Bronchial epithelial cell (primary cell): ENCODE results near the gene EPHA4. TPM values are rescaled to one million over a fixed set of nuclear protein-coding genes. Genes with fewer than 3 reads are reported as not detected.
A peak's percentile ranks its signal among the peaks of the same experiment; 100 is the strongest.

Source experiments
- DNase-seq: peaks from one replicate; pipeline ENCODE4 v3.0.0-alpha.2; 2010; ENCODE audit warnings: low read depth
- FAIRE-seq: peaks from 2 replicates; lab custom pipeline; 2011; peaks lifted over from hg19 to GRCh38; lab: Jason Lieb, UNC
- H3K27me3 ChIP-seq: 2 replicates; pipeline ENCODE4 v1.5.1; 2011; ENCODE audit warnings: low read length; ENCODE audit not compliant: control insufficient read depth, insufficient read depth
- H3K36me3 ChIP-seq: 2 replicates; pipeline ENCODE4 v1.5.1; 2011; ENCODE audit warnings: low read length; ENCODE audit not compliant: control insufficient read depth, insufficient read depth
- H3K4me3 ChIP-seq: 2 replicates; pipeline ENCODE4 v1.5.1; 2011; ENCODE audit warnings: mild to moderate bottlenecking, low read depth, low read length, control low read depth
- total RNA-seq: library from RNA; depleted of rRNA; stranded (reverse); fragments of >200 nt; gene quantifications from 2 replicates; pipeline ENCODE4 v1.2.1, GENCODE V29; 2014
- TF ChIP-seq, protein P1 (sequence below): IDR thresholded peaks from 2 replicates; pipeline ENCODE4 v1.5.1; 2011; ENCODE audit warnings: mild to moderate bottlenecking, moderate library complexity, low read length, control low read depth, inconsistent platforms; ENCODE audit not compliant: insufficient read depth, severe bottlenecking

Gene EPHA4
- total RNA-seq, 1 donor from 2014 or later: 6.1 TPM

DNA sequence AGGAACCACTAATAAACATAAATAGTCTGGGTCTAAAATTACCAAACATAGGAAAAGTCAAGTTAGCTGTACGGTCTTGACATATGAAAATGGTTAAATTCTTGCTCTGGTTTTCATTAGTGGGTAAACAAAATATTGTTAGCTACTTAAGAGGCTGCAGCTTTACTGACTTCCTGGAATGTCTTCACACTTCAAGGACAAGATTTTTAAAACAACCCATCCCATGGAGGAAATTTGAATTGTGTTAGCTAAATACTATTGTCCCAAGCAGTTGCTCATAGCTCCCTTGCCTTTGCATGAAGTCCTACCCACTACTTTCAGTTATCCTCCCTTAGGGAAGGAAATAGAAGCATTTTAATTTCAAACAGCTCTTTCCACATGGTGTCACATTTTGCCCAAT lies 128.5 kb downstream of the EPHA4 start:
- TF ChIP-seq, protein P1, sequence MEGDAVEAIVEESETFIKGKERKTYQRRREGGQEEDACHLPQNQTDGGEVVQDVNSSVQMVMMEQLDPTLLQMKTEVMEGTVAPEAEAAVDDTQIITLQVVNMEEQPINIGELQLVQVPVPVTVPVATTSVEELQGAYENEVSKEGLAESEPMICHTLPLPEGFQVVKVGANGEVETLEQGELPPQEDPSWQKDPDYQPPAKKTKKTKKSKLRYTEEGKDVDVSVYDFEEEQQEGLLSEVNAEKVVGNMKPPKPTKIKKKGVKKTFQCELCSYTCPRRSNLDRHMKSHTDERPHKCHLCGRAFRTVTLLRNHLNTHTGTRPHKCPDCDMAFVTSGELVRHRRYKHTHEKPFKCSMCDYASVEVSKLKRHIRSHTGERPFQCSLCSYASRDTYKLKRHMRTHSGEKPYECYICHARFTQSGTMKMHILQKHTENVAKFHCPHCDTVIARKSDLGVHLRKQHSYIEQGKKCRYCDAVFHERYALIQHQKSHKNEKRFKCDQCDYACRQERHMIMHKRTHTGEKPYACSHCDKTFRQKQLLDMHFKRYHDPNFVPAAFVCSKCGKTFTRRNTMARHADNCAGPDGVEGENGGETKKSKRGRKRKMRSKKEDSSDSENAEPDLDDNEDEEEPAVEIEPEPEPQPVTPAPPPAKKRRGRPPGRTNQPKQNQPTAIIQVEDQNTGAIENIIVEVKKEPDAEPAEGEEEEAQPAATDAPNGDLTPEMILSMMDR: no peak
- H3K27me3 ChIP-seq: no peaks in the 10 kb centered on the region

DNA sequence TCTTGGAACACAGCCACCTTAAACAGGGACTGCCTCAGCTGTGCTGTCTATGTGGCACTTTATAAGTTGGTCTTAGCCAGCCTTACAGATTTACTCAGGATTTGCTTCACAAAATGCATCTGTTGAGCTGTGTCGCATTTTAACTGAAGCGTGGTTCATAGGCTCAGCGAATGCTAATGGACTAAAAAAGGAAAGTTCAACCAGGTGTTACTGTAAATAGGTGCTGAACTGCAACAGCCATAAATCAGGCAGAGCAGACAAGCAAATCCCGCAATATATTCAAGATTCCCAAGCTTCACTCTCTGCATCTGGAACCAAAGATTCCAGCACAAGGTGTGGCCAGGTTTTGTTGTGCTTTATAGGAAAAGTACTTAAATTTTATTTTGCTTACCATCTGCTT lies 130.0 kb downstream of the EPHA4 start:
- Histone ChIP-seq H3K27me3 (no peaks in the 10 kb centered on the region), H3K36me3 (no peaks in the 10 kb centered on the region), H3K4me3 (no peak overlapping the region)
- DNase-seq (no peak), FAIRE-seq (peak; percentile 23)
- TF ChIP-seq, protein P1: no peak

More for the DNA sequence above, 128.5 kb downstream of the EPHA4 start:
- FAIRE-seq (no peak), DNase-seq (peak; percentile 2)
- Histone ChIP-seq H3K4me3 (no peak overlapping the region), H3K36me3 (no peaks in the 10 kb centered on the region)

DNA sequence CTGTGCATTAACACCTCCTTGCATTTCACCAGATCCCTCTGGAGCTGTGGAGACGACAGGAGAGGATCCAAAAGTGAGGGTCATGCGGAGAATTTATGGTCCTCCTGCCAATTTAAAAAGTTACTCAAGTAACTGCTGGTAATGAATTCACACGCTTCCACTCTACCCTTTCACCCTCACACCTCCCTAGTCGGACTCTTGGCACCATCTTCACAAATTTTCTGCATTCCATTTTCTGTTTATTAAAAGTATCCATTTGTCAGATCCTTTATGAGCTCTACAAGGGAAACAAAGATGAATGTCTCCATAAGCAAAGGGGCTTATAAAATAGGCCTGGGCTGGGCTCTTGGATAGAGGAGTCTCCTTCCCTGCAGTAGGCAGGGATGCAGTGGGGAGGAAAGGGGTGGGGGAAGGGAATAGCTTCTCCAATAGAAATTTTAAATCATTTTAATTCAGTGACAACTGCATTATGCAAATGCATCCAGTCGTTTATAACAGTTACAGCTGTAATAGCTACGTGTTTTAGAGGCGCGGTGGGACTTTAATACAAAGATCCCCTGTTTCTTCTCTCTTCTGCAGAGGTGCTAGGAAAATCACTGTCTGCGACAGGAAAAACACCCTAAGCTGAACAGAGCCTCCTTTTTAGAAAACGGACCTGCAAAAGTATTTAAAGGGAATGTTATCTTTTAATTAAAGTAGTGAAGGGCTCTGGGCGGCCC lies 132.2 kb downstream of the EPHA4 start:
- Histone ChIP-seq H3K27me3 (no peaks in the 10 kb centered on the region), H3K36me3 (no peaks in the 10 kb centered on the region), H3K4me3 (no peak overlapping the region)
- DNase-seq (no peak), FAIRE-seq (no peak)
- TF ChIP-seq, protein P1: no peak

DNA sequence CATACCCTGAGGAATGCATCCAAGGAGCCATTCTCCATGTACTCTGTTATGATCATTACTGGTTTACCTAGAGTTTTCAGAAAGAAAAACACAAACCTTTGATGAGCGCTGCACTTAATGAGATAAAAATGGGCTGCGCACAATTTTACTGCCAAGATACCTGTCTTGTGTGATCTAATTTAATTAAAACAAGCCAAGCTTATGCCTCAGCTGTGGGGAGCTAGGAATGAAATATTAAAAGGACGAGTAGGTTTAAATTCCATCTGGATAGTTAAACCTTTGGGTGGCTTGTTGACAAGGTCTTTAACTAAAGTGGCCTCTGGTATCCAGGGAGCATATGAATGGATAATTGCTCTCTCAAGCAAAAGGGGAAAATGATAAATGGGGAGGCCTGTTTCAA lies 135.0 kb downstream of the EPHA4 start:
- Histone ChIP-seq H3K36me3 (no peaks in the 10 kb centered on the region), H3K4me3 (no peak overlapping the region), H3K27me3 (no peaks in the 10 kb centered on the region)
- no peak for DNase-seq
- FAIRE-seq: no peak
- TF ChIP-seq, protein P1: no peak

DNA sequence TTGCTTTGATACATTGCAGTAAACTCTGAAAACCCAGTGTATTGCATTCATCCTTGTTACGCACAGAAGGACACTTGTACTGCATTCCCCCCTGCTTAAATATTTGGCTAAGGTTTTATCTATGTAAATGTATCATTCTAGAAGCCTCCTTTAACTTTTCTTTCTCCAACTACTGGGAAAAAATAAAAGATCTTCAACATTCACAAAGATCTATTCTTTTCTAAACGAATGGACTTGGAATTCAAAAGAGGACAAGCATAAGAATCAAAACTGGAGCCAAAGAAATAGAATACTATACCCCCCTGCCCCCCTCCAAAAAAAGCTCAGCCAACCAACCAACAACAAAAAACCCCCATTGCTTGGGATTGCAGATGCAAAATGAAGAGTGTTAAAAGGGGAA lies 136.9 kb downstream of the EPHA4 start:
- no peaks in the 10 kb centered on the region for H3K36me3 ChIP-seq
- TF ChIP-seq, protein P1: no peak
- no peaks in the 10 kb centered on the region for H3K27me3 ChIP-seq
- FAIRE-seq (no peak), DNase-seq (no peak)
- no peak overlapping the region for H3K4me3 ChIP-seq

DNA sequence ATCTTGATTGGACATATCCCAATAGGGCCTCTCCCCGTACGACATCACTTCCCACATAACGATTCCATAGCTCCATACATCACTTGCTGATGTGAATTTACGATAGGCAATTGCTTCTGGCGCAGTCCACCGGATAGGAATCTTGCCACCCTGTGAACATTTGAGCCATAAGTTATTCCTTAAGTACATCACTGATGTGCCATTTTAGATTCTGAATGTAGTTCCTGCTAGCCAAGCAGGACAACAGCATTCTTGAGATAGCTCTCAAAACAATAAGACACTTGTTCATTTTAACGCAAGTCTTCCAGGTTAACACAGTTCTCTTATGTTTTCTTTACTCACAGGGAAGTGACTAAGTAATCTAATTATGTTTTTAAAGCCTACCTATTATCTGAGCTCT lies 138.0 kb downstream of the EPHA4 start:
- Histone ChIP-seq H3K27me3 (no peaks in the 10 kb centered on the region), H3K4me3 (no peak overlapping the region), H3K36me3 (no peaks in the 10 kb centered on the region)
- FAIRE-seq (no peak), DNase-seq (no peak)
- TF ChIP-seq, protein P1: no peak
